Vagina (tissue), 2 donors: ENCODE measurements around the gene RASGRF2.

Experiments used
- POLR2AphosphoS5 ChIP-seq, 2 donors: sonication (generic); formaldehyde crosslinking; IDR thresholded peaks; one replicate each; pipeline ENCODE4 v1.9.0; 2017; ENCODE audit warnings: antibody characterized with exemption in 2 of 2, mild to moderate bottlenecking in 2 of 2, low read depth in 1 of 2; ENCODE audit not compliant: insufficient read depth in 1 of 2
- TF ChIP-seq, protein P1 (sequence below), 3 experiments: fragments of 450-650 bp in 2 of 3; fragments of 200-600 bp in 1 of 3; sonication (generic) in 1 of 3; IDR thresholded peaks; one replicate each; pipeline ENCODE4 v1.5.1; 2017 to 2019; ENCODE audit warnings: antibody characterized with exemption in 3 of 3, mild to moderate bottlenecking in 2 of 3, moderate library complexity in 2 of 3

- TF ChIP-seq, protein P1, sequence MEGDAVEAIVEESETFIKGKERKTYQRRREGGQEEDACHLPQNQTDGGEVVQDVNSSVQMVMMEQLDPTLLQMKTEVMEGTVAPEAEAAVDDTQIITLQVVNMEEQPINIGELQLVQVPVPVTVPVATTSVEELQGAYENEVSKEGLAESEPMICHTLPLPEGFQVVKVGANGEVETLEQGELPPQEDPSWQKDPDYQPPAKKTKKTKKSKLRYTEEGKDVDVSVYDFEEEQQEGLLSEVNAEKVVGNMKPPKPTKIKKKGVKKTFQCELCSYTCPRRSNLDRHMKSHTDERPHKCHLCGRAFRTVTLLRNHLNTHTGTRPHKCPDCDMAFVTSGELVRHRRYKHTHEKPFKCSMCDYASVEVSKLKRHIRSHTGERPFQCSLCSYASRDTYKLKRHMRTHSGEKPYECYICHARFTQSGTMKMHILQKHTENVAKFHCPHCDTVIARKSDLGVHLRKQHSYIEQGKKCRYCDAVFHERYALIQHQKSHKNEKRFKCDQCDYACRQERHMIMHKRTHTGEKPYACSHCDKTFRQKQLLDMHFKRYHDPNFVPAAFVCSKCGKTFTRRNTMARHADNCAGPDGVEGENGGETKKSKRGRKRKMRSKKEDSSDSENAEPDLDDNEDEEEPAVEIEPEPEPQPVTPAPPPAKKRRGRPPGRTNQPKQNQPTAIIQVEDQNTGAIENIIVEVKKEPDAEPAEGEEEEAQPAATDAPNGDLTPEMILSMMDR (IDR thresholded peaks at IDR 0.05): no peak
- TF ChIP-seq POLR2AphosphoS5 (IDR thresholded peaks at IDR 0.05; ENCODE audit: insufficient read depth in 1 of 2, low read depth in 1 of 2): no peak
Observed at GRCh38 chr5:80915716-80916115, 44.4 kb upstream of the RASGRF2 start.
